Fibroblast of the aortic adventitia (primary cell): Measurements from ENCODE around the gene SMOC2. TPM values are rescaled to one million over a fixed set of nuclear protein-coding genes. Genes with fewer than 3 reads are reported as not detected.

Experiments used
- DNase-seq: peaks from one replicate; pipeline ENCODE4 v3.0.0-alpha.2; 2010; ENCODE audit warnings: low read depth
- H3K4me3 ChIP-seq: 2 replicates; pipeline ENCODE4 v1.5.1; 2011; ENCODE audit warnings: low read depth, mild to moderate bottlenecking, control low read depth, low read length, moderate library complexity
- total RNA-seq: library from RNA; depleted of rRNA; stranded (reverse); fragments of >200 nt; gene quantifications from 2 replicates; pipeline ENCODE4 v1.2.3, GENCODE V29; 2012; ENCODE audit warnings: low replicate concordance
- TF ChIP-seq, protein P1 (sequence below): IDR thresholded peaks from 2 replicates; pipeline ENCODE4 v1.5.1; 2011; ENCODE audit warnings: mild to moderate bottlenecking, low read length, control low read depth, inconsistent platforms; ENCODE audit not compliant: insufficient read depth

The SMOC2 gene
- total RNA-seq, 1 donor = 0.09 TPM

DNA sequence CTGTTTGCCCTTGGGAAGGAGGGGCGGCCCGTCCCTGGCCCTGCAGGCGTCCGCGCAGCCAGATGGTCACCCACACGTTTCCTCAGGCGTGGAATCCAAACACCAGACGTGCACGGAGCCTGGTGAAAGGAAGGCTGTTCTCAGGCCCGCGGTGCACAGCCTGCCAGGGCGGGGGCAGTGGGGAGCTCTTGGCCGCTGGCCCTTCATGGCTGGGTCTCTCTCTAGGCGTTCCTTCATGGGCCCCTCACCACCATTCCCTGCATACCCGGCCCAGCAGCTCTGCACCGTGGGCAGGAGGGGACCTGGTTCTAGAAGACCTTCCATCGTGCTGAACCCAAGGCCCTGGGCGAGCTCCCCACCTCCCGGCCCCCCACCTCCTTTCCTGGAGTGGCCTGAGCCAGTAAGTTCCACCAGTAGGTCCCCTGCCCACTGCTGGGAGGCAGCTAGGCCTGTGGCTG is 30.4 kb upstream of the SMOC2 start:
- TF ChIP-seq, protein P1, sequence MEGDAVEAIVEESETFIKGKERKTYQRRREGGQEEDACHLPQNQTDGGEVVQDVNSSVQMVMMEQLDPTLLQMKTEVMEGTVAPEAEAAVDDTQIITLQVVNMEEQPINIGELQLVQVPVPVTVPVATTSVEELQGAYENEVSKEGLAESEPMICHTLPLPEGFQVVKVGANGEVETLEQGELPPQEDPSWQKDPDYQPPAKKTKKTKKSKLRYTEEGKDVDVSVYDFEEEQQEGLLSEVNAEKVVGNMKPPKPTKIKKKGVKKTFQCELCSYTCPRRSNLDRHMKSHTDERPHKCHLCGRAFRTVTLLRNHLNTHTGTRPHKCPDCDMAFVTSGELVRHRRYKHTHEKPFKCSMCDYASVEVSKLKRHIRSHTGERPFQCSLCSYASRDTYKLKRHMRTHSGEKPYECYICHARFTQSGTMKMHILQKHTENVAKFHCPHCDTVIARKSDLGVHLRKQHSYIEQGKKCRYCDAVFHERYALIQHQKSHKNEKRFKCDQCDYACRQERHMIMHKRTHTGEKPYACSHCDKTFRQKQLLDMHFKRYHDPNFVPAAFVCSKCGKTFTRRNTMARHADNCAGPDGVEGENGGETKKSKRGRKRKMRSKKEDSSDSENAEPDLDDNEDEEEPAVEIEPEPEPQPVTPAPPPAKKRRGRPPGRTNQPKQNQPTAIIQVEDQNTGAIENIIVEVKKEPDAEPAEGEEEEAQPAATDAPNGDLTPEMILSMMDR = no peak
- no peak for DNase-seq
- H3K4me3 ChIP-seq = no peak overlapping the region

DNA sequence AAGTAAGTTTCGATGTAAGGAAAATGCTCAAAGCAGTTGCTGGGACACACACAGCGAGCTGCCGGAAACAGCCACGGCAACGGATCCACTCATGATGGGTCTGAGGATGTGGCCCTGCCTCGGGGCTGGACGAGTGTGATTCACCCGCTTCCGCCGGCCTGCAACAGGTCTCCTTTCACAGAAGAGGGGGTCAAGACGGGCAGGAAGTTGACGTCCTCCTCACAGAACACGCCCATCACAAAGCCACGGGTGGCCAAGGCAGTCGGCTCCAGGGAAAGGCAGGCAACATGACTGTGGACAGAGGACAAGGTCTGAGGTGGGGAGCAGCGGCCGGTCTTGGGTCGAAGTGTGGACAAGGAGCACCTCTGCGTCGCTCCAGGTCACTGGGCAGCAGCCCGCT is 29.9 kb upstream of the SMOC2 start:
- no peak for DNase-seq

DNA sequence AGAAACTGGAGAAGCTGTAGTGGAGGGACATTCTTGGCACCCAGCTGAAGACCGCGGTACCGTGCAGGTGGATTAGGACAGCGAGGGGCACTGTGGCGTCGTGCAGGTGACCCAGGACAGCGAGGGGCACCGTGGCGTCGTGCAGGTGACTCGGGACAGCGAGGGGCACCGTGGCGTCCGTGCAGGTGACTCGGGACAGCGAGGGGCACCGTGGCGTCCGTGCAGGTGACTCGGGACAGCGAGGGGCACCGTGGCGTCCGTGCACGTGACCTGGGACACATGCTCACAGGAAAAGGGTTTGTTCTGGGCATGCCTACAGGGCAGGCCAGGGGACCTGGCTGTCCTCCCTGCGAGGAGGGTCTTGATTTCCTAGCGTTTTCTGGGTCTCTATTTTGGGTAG is 29.2 kb upstream of the SMOC2 start:
- no peak for DNase-seq
- H3K4me3 ChIP-seq = no peak overlapping the region
- TF ChIP-seq, protein P1 = no peak

More for the DNA sequence above, 29.9 kb upstream of the SMOC2 start:
- H3K4me3 ChIP-seq = no peak overlapping the region
- TF ChIP-seq, protein P1 = no peak

DNA sequence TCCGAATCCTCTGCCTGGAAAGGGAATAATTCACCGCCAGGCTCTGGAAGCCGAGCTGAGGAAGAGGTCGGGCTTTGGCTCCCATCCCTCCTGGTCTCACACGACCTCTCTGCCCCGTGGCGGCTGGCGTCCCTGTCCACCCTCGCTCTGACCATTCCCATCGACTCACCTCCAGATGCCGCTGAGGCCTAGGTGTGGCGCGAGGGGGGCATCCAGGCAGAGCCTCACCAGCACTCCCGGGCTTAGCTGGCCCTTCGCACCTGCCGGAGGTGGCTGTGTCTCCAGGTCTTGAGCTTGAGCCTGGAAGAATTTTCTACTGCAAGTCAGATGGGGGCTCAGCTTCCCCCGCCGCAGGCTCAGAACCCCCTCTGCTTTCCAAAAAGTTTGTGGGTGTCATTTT is 28.5 kb upstream of the SMOC2 start:
- TF ChIP-seq, protein P1 = no peak
- no peak for DNase-seq
- no peak overlapping the region for H3K4me3 ChIP-seq

DNA sequence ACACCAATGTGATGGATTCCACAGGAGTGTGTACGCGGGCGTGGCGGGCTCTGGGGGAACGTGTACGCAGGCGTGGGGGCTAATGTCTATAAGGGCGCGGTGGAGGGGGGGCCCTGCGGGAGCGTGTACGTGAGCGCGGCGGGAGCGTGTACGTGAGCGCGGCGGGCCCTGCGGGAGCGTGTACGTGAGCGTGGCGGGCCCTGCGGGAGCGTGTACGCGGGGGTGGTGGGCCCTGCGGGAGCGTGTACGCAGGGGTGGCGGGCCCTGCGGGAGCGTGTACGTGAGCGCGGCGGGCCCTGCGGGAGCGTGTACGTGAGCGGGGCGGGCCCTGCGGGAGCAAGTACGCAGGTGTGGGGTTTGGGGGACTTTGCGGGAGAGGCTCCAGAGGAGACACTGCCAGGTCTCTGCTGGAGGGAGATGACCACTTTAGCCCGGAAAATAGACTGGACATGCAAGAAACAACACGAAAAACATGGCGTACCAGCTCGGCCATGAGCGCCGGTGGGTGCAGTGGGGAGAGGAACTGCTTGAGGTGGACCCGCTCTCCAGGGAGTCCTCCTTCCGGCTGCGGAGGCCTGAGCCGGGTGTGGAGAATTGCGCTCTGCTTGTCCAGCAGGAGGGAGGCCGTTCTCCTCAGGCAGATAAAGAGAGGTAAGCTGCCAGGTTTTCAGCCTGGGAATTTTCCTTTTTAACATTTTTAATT is 27.8 kb upstream of the SMOC2 start:
- no peak for DNase-seq
- TF ChIP-seq, protein P1 = no peak
- H3K4me3 ChIP-seq = no peak overlapping the region

DNA sequence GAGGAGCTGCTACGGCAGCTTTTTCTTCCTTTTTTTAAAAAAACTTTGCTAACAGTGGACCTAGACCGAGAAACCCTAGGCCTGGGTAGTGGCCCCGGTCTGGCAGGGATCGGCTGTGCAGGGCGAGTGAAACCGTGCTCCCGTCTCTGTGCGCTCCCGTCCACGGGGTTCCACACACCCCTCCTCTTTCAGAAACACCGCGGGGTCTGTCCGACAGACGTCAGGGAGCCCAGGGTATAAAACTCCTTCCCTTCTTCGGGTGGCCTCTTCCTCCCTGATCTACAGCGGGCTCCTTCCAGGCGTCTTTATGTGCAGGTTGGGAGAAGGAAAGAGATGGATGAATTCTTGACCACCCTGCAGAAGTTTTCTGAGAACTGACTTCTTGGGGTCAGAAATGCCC is 27.1 kb upstream of the SMOC2 start:
- TF ChIP-seq, protein P1 = no peak
- no peak overlapping the region for H3K4me3 ChIP-seq
- no peak for DNase-seq
